Stimulated activated CD8-positive, alpha-beta memory T cell treated with anti-CD3 and anti-CD28 coated beads, Interleukin-4, amount 100 ng/mL, for 4 hours (primary cell): ENCODE data around the gene TMEM50B.
"Not testable (repeated sequence)": the region's sequence is repeated elsewhere in the genome, so short reads cannot be mapped to it uniquely, and the experiment has no call there.

Experiments used
- DNase-seq, 2 donors: peaks; one replicate each; pipeline ENCODE4 v3.0.0-alpha.2; 2020; ENCODE audit warnings: low read depth in 2 of 2, low spot score in 1 of 2

The TMEM50B gene

DNA sequence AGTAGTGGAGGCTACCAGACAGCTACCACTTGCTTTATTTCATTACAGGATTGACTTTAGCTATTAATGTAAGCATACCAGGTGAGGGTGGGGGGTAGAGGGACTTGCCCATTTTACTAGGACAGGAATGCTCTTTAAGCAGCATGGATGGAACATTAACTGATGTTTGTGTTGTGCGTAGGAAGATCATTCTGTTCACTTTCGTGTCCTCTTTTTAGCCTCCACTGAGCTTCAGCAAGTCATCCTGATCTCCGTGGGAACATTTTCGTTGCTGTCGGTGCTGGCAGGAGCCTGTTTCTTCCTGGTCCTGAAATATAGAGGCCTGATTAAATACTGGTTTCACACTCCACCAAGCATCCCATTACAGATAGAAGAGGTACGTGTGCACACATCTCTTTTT lies 47.3 kb downstream of the TMEM50B start:
- DNase-seq: no peak

DNA sequence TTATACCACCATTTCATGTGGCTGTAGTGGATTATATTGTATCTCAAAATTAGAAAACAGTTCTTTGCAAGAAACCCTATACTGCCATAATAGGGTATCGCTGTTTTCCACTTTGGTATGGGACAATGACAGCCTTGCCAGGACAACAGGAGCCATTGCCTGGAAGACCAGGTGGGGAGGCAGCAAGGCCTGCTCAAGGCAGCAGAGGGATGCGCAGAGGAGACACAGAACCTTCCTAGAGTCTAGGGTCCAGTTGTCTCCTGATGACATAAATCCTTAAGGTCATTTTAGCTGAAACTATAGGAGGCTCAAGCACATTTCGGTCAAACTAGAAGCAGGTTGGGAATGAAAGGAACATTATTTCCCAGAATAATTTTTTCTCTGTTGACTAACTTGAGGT lies 48.9 kb downstream of the TMEM50B start:
- no peak for DNase-seq

DNA sequence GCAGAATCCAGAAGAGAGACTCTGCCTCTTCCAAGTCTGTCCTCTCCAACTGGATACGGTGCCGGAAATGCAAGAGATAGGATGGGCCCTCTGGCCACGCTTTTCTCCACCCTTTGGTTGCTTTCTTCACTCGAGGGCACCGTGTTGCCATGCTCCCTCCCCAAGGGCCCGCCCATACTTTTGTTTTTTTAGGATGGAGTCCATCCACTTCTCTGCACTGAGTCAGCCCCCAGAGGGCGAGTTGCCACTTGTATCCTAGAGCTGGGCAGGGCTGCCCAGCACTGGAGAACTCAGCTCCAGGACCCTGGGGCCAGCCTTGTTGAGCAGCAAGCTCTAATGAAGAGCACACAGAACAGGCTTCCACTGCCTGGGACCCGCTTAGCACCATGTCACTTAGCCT lies 51.1 kb downstream of the TMEM50B start:
- DNase-seq: no peak

DNA sequence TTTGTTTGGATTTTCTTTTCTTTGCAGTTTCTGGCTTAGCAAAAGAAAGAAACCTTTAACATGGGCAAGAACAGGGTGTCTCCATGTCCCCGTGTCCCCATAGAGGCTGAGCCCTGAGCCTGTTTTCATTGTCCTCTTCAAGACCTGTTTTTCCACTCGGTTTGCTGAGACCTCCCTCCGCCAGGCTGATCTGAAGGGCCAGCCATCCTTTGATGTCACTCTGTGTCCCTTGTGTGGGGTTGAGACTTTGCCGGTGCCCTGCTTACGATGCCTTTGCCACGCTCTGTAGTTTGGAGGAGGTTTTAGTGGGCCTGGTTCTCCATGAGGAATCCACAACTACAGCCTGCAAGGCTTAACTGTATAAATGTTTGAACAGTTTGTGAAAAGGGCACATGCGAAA lies 52.7 kb downstream of the TMEM50B start:
- no peak for DNase-seq

DNA sequence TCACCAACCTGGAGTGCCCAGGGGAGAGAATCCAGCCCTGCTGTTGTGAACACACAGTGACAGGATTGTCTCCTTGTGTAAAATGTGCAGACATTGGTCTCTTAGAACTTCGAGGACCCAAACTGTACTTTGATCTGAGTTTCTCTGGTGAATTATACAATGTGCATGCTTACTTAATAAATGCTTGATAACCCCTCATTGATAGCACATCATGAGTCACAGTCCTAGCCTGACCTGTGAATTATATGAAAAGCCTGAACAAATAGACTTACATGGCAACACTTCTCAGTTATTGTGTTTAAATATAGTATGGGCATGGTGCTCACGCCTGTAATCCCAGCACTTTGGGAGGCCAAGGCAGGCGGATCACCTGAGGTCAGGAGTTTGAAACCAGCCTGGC lies 53.9 kb downstream of the TMEM50B start:
- no peak for DNase-seq

DNA sequence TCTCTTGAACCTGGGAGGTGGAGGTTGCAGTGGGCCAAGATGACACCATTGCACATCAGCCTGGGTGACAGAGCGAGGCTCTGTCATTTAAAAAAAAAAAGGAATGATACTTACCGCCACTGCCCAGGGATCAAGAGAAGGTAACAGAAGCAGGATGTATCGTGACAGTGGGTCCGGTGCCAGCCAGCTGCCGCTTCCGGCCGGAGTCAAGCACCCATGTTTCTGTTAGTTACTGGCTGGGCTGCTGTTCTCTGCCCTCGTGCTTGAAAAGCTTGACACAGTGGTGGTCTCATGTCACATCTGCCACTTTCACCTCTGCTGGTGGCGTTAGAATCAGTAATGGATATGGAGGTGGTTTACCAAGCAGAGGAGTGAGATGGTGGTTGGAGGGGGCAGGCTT lies 55.6 kb downstream of the TMEM50B start:
- no peak for DNase-seq

DNA sequence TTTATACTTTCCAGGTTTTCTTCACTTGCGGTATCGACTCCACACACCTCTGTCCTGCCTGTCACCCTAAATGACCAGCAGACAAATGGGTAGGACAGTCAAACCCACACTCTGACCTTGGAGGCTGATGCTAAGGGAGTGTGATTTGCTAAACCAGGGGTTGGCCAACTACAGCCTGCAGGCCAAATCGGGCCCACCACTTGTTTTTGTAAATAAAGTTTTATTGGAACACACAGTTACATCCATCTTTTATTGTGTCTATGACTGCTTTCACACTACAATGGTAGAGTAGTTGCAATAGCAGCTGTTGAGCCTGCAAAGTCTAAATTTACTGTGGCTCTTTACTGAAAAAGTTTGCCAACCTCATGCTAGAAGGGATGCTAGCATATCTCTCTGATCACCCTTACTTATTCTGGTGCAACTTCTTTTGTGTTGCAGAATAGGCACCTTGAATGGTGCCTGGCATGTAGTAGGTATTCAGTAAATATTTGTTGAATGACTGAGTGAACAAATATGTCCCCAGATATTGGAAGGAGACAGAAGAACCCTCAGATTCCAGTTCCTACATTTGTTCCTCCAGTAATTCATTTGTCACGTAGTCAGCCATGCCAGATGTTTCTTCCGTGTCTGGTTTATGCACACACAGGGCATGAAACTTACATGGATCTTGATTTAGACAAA lies 57.9 kb downstream of the TMEM50B start:
- no peak for DNase-seq

DNA sequence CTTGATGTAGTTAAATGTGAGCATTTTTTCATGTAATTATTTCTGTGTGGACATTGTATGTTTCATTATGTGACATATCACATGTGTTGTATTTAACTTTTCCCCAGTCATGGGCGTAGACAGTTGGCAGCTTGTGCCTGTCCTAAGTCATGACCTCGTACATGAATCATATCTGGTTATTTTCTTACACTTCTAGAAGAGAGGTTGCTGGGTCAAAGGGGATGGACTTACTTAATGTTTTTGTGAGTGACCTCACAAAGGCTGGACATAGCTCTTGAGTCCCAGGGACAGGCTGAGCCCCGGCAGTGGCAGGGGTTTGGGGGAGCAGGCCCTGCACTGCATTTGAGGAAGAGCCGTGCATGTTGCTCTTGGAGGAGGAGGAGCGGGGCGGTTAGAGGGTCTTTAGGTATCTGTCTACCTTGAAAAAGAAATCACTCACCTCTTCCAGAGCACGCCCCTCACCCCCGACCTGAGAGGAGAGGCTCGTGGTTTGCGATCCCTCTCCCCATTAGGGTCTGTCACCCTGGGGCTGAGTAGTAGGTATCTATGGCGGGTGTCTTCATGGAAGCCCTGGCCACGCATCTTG lies 60.1 kb downstream of the TMEM50B start:
- DNase-seq: no peak

DNA sequence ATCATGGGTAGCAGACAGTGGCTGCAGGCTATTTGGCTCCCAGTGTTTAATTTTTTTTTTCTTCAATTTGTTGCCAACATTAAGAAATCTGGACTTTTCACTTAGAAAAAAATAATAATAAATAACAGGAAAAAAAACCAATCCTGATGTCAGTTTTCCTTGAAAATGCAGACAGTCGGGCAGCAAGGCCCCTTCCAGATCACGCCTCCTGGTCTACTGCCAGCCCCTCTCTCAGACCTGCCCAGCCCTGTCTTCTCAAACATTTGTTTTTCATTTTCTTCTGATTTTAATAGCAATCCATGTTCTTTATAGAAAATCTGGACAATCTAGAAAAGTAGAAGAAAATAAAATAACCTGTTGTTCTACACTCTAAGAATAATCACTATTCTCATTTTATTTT lies 61.1 kb downstream of the TMEM50B start:
- no peak for DNase-seq

DNA sequence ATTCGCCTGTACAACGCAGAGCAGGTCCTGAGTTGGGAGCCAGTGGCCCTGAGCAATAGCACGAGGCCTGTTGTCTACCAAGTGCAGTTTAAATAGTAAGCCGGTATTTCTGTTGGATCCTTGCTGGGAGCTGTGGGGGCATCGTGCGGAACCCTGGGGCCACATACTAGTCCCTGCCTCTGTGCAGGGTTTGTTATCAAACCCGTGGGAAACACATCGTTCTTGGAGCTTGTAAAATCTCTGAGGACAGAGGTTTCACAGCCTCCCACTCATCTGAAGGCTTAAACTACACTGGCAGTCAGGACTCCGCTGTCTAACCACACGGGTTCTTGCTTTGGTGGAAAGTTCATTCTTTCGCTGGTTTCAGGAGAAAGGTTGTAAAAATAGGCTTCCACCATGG lies 64.8 kb downstream of the TMEM50B start:
- DNase-seq: no peak

DNA sequence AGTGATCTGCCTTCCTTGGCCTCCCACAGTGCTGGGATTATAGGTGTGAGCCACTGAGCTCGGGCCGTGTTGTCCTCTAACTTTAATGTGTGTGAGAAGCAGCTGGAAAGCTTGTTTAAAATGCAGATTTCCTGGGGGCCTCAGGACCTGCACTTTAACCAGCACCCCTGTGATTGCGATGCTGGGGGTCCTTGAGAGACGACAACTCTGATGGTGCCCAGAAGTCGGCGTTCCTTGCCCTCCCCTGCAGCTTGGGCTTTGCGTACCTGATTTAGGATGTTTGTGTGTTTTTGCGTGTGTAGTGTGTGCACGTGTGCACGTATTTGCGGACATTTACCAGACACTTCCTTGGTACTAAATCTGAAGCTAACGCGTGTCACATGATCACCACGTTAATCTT lies 65.7 kb downstream of the TMEM50B start:
- DNase-seq: no peak

DNA sequence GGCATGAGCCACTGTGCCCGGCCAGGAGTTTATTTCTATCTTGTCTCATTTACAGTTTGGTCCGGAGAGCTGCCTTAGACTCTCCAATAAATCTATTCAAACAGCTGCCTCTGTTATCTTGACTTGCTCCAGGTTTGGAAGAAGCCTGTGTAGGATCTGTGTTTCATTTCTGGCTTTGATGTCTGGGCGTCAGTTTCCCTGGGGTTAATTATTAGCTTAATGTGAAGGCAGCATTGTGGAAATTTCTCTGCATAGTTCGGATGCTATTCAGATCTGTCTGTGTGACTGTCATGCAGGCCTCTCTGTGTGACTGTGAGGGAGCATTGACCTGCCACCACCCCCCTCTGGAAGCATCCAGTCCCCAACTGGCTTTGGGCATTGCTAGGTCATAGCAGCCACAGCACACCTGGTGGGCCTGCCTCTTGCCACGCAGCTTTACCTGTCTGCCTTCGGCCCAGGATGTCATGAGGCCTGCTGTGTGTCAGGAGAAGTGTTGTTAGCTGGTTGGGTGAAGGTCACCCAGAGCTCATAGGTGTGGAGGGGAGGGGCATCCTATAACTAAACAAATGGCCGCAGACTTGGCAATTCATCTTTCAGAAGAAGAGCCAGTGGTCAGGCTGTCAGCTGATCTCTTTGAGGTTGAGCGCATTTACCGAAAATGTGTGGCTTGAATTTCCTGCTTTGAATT lies 66.8 kb downstream of the TMEM50B start:
- no peak for DNase-seq

DNA sequence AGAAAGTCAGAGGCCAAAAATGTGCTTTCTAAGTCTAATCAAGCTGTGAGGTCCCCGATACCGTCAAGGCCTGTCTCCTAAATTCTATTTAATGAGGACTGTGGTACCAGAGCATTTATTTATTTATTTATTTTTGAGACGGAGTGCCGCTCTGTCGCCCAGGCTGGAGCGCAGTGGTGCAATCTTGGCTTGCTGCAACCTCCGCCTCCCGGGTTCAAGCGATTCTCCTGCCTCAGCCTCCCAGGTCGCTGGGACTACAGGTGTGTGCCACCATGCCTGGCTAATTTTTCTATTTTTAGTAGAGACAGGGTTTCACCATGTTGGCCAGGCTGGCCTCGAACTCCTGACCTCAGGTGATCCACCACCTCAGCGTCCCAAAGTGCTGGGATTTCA lies 67.3 kb downstream of the TMEM50B start:
- not testable (repeated sequence) for DNase-seq

DNA sequence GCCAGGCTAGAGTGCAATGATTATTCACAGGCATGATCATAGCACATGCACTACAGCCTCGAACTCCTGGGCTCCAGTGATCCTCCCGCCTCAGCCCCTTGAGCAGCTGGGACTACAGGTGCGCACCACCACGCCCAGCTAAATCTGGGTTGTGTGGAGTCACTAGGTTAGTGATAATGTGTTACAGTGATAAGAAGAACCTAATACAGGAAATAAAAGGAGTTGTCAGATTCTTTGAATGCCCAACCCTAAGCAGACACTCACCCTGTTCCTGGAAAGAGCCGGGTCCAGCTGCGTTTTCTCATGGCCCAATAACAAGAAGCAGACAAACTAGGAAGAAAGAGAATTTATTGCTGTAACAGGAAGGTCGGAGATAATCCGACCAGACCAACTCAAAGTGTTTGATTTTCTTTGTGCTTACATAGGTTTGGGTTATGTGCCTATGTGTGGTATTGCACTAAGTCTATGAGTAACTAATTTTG lies 67.8 kb downstream of the TMEM50B start:
- no peak for DNase-seq

DNA sequence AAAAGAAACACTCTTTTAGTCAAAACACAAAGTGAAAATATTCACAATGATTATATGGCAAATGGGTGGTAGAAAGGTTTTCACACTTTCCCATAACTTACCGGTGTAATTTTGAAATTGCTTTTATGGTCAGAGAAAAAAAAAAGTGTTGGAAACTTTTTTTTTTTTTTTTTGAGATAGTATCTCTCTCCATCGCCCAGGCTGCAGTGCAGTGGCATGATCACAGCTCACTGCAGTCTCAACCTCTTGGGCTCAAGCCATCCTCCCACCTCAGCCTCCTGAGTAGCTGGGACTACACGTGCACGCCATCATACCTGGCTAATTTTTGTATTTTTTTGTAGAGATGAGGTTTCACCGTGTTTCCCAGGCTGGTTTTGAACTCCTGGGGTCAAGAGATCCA lies 73.3 kb downstream of the TMEM50B start:
- no peak for DNase-seq

DNA sequence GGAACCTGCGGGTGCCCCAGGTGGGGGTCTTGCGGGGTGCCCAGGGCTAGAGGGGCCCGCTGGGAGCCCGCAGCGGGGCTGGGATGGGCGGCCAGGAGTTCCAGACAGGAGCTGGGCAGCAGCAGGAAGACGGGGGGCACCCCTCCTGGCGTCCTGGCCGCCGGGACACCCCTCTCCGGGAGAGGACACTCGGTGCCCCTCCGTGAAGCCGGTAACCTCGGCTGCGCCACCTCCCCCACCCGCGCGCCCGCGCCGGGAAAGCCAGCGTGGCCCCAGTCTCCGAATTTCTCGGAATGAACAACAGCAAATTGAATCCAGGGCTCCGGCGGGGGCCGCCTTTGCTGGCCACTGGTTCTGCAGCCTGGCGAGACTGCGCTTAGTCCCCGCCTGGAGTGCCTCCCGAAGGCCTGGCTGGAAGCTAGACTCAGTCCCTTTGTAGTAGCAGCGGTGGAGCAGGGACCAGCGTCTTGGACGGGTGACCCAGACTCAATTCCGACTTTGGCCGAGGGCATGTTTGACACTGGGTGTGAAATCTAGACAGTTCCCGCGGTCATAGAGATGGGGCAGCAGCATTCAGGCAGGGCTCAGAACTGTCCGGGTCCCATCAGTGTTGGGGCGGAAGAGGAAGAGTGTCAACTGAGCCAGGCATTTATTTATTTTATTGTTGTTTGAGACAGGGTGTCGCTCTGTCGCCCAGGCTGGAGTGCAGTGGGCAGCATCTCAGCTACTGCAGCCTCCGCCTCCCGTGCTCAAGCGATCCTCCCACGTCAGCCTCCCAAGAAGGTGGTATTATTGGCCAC lies 75.8 kb downstream of the TMEM50B start:
- no peak for DNase-seq

DNA sequence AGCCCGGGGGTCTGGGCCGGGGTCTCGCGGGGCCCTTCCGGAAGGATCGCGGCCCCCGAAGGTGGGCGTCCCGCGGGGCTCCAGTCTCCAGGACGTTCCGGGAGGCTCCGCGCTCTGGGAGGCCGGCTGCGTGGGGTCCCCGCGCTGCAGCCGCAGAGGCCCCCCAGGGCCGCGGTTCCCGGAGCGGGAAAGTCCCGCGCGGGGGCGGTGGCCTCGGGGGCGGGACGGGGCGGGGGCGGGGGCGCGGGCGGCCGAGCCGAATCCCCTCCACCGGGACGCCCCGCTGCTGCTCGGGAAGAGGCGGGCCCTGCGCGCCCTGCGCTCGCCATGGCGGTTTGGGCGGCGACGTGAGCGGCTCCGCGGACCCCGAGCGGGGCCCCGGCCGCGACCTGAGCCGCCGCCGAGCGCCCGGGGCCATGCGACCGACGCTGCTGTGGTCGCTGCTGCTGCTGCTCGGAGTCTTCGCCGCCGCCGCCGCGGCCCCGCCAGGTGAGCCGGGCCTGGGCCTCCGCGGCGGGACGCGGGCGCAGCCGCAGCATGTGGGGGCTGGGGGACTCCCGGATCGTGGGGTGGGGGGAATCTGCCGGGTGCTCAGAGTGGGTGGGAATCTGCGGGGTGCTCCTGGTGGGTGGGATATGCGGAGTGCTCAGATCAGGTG lies 76.5 kb downstream of the TMEM50B start, which contains the start of gene IFNGR2:
Gene IFNGR2 (plus strand): TSS at position 286 of the 658 bp plus-strand sequence. CDS start 131 bp downstream, at position 417.
- DNase-seq: no peak

DNA sequence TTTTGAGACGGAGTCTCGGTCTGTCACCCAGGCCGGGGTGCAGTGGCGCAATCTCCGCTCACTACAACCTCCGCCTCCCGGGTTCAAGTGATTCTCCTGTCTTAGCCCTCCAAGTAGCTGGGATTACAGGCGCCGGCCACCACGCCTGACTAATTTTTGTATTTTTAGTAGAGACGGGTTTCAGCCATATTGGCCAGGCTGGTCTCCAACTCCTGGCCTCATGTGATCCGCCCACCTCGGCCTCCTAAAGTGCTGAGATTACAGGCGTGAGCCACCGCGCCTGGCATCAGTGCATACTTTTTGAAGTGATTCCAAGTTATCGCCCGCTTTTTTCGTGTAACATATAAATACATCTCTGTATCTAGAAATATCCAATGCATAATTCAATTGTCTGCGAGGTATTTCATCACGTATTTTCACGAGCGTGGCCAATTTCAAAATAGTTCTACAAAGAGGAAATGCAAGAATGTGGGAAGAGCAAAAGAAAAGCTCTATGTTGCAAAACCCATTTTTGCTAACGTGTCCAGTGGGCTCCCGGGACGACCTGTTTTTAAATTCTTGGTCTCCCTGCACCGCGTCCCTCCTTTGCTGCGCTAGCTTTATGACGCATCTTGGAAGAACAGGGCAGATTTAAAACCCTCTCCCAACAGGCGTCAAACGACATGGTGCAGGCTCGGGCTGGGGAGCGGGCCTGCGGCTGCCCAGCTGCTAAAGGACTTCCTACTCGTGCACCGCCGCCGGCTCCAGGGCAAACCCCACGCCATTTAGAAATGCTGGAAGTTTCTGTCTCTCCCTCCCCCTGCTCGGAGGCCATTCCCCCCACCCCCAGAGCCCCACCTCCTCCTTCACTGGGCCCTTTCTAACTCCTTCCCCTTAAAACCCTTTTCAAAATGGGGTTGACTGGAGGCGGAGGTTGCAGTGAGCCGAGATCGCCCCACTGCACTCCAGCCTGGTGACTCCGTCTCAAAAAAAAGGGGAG lies 77.5 kb downstream of the TMEM50B start:
- no peak for DNase-seq

DNA sequence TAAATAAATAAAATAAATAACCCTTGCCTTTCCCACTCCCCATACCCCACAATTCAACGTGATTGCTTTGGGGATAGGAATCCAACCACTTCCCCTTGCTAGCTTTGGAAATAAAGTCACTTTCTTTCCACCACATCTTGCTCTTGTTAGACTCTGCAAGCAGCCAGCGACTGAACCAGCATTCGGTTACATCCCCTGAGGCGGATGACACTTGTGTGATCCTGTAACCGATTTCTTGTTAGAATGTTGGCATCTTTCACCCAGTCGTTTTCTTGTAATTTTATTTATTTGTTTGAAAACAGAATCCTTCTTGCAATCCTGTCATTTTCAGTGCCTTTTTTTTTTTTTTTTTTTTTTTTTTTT lies 78.2 kb downstream of the TMEM50B start:
- DNase-seq: no peak
